H1 (cell line): ENCODE data around the gene CENPB. TPM values are rescaled to one million over a fixed set of nuclear protein-coding genes. Genes with fewer than 3 reads are reported as not detected.

ENCODE experiments used
- CTCF ChIA-PET: fragments of 300-600 bp; sonication (Branson Sonifier 250); formaldehyde crosslinking; loops from one replicate; lab custom pipeline; 2021; ENCODE audit not compliant: partially characterized antibody; lab: Charles Lee
- POLR2A ChIA-PET: fragments of 300-600 bp; sonication (Branson Sonifier 250); formaldehyde crosslinking; loops from one replicate; lab custom pipeline; 2021; ENCODE audit warnings: inconsistent platforms; ENCODE audit not compliant: partially characterized antibody; lab: Charles Lee
- DNase-seq, 2 experiments: peaks; one replicate each; pipeline versions ENCODE4 v3.0.0 to v3.0.0-alpha.2; 2010 to 2022; ENCODE audit warnings: low spot score in 2 of 2, low read depth in 1 of 2, mixed read lengths in 1 of 2
- FAIRE-seq: peaks from 2 replicates; lab custom pipeline; 2011; peaks lifted over from hg19 to GRCh38; lab: Jason Lieb, UNC
- H2AFZ ChIP-seq: 2 replicates; pipeline ENCODE4 v1.8.1; 2012; ENCODE audit warnings: low read length, inconsistent platforms
- H2AK5ac ChIP-seq: 2 replicates; pipeline ENCODE4 v1.6.1; 2013; ENCODE audit warnings: low read depth, low read length
- H2BK120ac ChIP-seq: replicated peaks from 2 replicates; pipeline ENCODE3; 2013; ENCODE audit warnings: low read depth, low read length, inconsistent platforms
- H2BK12ac ChIP-seq: 2 replicates; pipeline ENCODE4 v1.6.1; 2013; ENCODE audit warnings: low read depth, low read length
- H2BK15ac ChIP-seq: 2 replicates; pipeline ENCODE4 v1.6.1; 2013; ENCODE audit warnings: low read length
- H2BK20ac ChIP-seq: 2 replicates; pipeline ENCODE4 v1.6.1; 2013; ENCODE audit warnings: low read length
- H2BK5ac ChIP-seq: 2 replicates; pipeline ENCODE4 v1.6.1; 2013; ENCODE audit warnings: low read depth, low read length
- H3K14ac ChIP-seq: 2 replicates; pipeline ENCODE4 v1.6.1; 2013; ENCODE audit warnings: inconsistent platforms; ENCODE audit not compliant: insufficient read length
- H3K18ac ChIP-seq: 2 replicates; pipeline ENCODE4 v1.6.1; 2013; ENCODE audit warnings: low read length; ENCODE audit errors: extremely low read depth
- H3K23ac ChIP-seq: 2 replicates; pipeline ENCODE4 v1.6.1; 2013; ENCODE audit warnings: inconsistent platforms; ENCODE audit not compliant: insufficient read length
- H3K23me2 ChIP-seq: 2 replicates; pipeline ENCODE4 v1.6.1; 2013; ENCODE audit warnings: low read depth, low read length
- H3K27ac ChIP-seq: 2 replicates; pipeline ENCODE4 v1.6.1; 2011; ENCODE audit warnings: low read depth, low read length, inconsistent platforms
- H3K27me3 ChIP-seq, 4 experiments: replicated peaks in 1 of 4; 1 replicate in 1 of 4; 2 replicates in 3 of 4; pipeline versions ENCODE4 v1.6.1 to v1.8.1; 2011 to 2013; ENCODE audit warnings: low read length in 3 of 4, mild to moderate bottlenecking in 3 of 4, inconsistent platforms in 2 of 4, mixed read lengths in 2 of 4, moderate library complexity in 1 of 4; ENCODE audit not compliant: control insufficient read depth in 3 of 4, insufficient read depth in 3 of 4; ENCODE audit errors: extremely low read depth in 1 of 4
- H3K36me3 ChIP-seq, 4 experiments: 2 replicates each; pipeline versions ENCODE4 v1.6.1 to v1.8.1; 2011 to 2013; ENCODE audit warnings: mild to moderate bottlenecking in 4 of 4, low read length in 3 of 4, moderate library complexity in 2 of 4, control low read depth in 1 of 4, inconsistent platforms in 1 of 4; ENCODE audit not compliant: insufficient read depth in 4 of 4, control insufficient read depth in 2 of 4
- H3K4ac ChIP-seq: replicated peaks from 2 replicates; pipeline ENCODE3; 2013; ENCODE audit warnings: low read length, low read depth, mixed read lengths, inconsistent platforms; ENCODE audit not compliant: insufficient read length
- H3K4me1 ChIP-seq, 4 experiments: replicated peaks in 1 of 4; 1 replicate in 1 of 4; 2 replicates in 3 of 4; pipeline versions ENCODE4 v1.6.1 to v1.8.1; 2011 to 2013; ENCODE audit warnings: low read length in 3 of 4, inconsistent platforms in 2 of 4, mixed read lengths in 1 of 4; ENCODE audit not compliant: insufficient read depth in 4 of 4, control insufficient read depth in 3 of 4
- H3K4me2 ChIP-seq, 2 experiments: 2 replicates each; pipeline versions ENCODE4 v1.6.1 to v1.8.1; 2011 to 2013; ENCODE audit warnings: low read depth in 2 of 2, low read length in 2 of 2, control low read depth in 1 of 2, inconsistent platforms in 1 of 2, mild to moderate bottlenecking in 1 of 2; ENCODE audit not compliant: insufficient read depth in 1 of 2
- H3K4me3 ChIP-seq, 4 experiments: fragments of 200-600, 300-600 bp in 1 of 4; sonication (generic), shearing (Covaris generic), sonication (Bioruptor Twin) in 1 of 4; 2 replicates each; pipeline versions ENCODE4 v1.5.1 to v1.8.1; 2011 to 2016; ENCODE audit warnings: low read length in 4 of 4, low read depth in 3 of 4, control low read depth in 2 of 4, inconsistent platforms in 2 of 4, mild to moderate bottlenecking in 2 of 4, mixed read lengths in 1 of 4, moderate library complexity in 1 of 4; ENCODE audit not compliant: insufficient read depth in 2 of 4; ENCODE audit errors: extremely low read depth in 1 of 4
- H3K56ac ChIP-seq: replicated peaks from 2 replicates; pipeline ENCODE3; 2013; ENCODE audit warnings: low read depth, mild to moderate bottlenecking, mixed read lengths, low read length, inconsistent platforms; ENCODE audit not compliant: insufficient read length
- H3K79me1 ChIP-seq: 2 replicates; pipeline ENCODE4 v1.6.1; 2013; ENCODE audit warnings: low read depth, low read length, control low read depth
- H3K79me2 ChIP-seq, 2 experiments: 2 replicates each; pipeline versions ENCODE4 v1.6.1 to v1.8.1; 2012 to 2013; ENCODE audit warnings: low read length in 2 of 2, mild to moderate bottlenecking in 2 of 2, inconsistent platforms in 1 of 2; ENCODE audit not compliant: insufficient read depth in 2 of 2, control insufficient read depth in 1 of 2
- H3K9ac ChIP-seq, 4 experiments: replicated peaks in 1 of 4; 1 replicate in 1 of 4; 2 replicates in 3 of 4; pipeline versions ENCODE4 v1.6.1 to v1.8.1; 2011 to 2013; ENCODE audit warnings: low read depth in 3 of 4, low read length in 3 of 4, control low read depth in 2 of 4, mild to moderate bottlenecking in 2 of 4, moderate library complexity in 2 of 4, inconsistent platforms in 1 of 4; ENCODE audit errors: extremely low read depth in 1 of 4
- H3K9me3 ChIP-seq, 2 experiments: 2 replicates each; pipeline versions ENCODE4 v1.6.1 to v1.8.1; 2012 to 2013; ENCODE audit warnings: mild to moderate bottlenecking in 2 of 2, moderate library complexity in 2 of 2, control low read depth in 1 of 2, inconsistent platforms in 1 of 2, low read depth in 1 of 2, low read length in 1 of 2, mixed read lengths in 1 of 2; ENCODE audit not compliant: insufficient read depth in 2 of 2
- H4K20me1 ChIP-seq, 2 experiments: replicated peaks in 1 of 2; 2 replicates each; pipeline versions ENCODE3 to v1.8.1; 2011 to 2013; ENCODE audit warnings: inconsistent platforms in 2 of 2, low read length in 2 of 2, mild to moderate bottlenecking in 1 of 2; ENCODE audit not compliant: insufficient read depth in 2 of 2, control insufficient read depth in 1 of 2
- H4K5ac ChIP-seq: 2 replicates; pipeline ENCODE4 v1.6.1; 2013; ENCODE audit warnings: low read length, low read depth, mixed read lengths, inconsistent platforms; ENCODE audit not compliant: insufficient read length
- H4K8ac ChIP-seq: 2 replicates; pipeline ENCODE4 v1.8.0; 2013; ENCODE audit warnings: mild to moderate bottlenecking, moderate library complexity, low read length, inconsistent platforms; ENCODE audit not compliant: insufficient read depth; ENCODE audit errors: extremely low read depth
- H4K91ac ChIP-seq: replicated peaks from 2 replicates; pipeline ENCODE3; 2013; ENCODE audit warnings: low read length, mixed read lengths, inconsistent platforms; ENCODE audit not compliant: insufficient read length
- BACH1 ChIP-seq: IDR thresholded peaks from 2 replicates; pipeline ENCODE4 v1.6.1; 2012; ENCODE audit warnings: low read length, improper control_type of control experiment
- CREB1 ChIP-seq: IDR thresholded peaks from 2 replicates; pipeline ENCODE4 v1.6.1; 2012; ENCODE audit warnings: inconsistent platforms
- EZH2 ChIP-seq: fragments of 200-600 bp; sonication (generic); IDR thresholded peaks from 2 replicates; pipeline ENCODE4 v1.7.1; 2012; ENCODE audit warnings: low read depth, mild to moderate bottlenecking, moderate library complexity, low read length, inconsistent platforms; ENCODE audit not compliant: severe bottlenecking
- POLR2A ChIP-seq, 2 experiments: IDR thresholded peaks; 1 replicate in 1 of 2; 2 replicates in 1 of 2; pipeline ENCODE4 v1.6.1; 2011; ENCODE audit warnings: low read depth in 2 of 2, low read length in 2 of 2, mild to moderate bottlenecking in 2 of 2; ENCODE audit errors: control extremely low read depth in 1 of 2
- SRF ChIP-seq: IDR thresholded peaks from 2 replicates; pipeline ENCODE4 v1.6.1; 2011; ENCODE audit warnings: mild to moderate bottlenecking, low read depth, low read length, moderate library complexity
- WGBS, 2 experiments: shearing (Covaris generic) in 1 of 2; methylation state at CpG; one replicate each; pipeline versions ENCODE4 v1.1.6 to v1.1.7; 2013 to 2015; ENCODE audit warnings: low lambda C conversion rate in 2 of 2, mixed read lengths in 2 of 2, inconsistent platforms in 1 of 2, low coverage in 1 of 2, missing lambda C conversion rate in 1 of 2; ENCODE audit not compliant: insufficient replicate concordance in 2 of 2, insufficient coverage in 1 of 2, insufficient read length in 1 of 2; ENCODE audit errors: extremely low coverage in 1 of 2, missing lambda C conversion rate in 1 of 2; 5-methylcytosine and 5-hydroxymethylcytosine counted together
- polyA plus RNA-seq, 7 experiments: library from polyadenylated mRNA; depleted of rRNA in 3 of 7; stranded (reverse) in 5 of 7; unstranded in 2 of 7; fragments of >200 nt in 5 of 7; fragments of 200-250 nt in 2 of 7; gene quantifications; 1 replicate in 5 of 7; 2 replicates in 1 of 7; 4 replicates in 1 of 7; pipeline versions ENCODE4 v1.2.1 to v1.2.3, GENCODE V29; 2011 to 2013; ENCODE audit warnings: missing spikeins in 2 of 7, mixed read lengths in 2 of 7
- total RNA-seq: library from RNA; stranded (reverse); fragmentation: NEBNext Ultra II Directional; extraction: Animal tissue kit (Norgen Biotek cat#: 25700); gene quantifications from 2 replicates; pipeline ENCODE4 v1.2.1, GENCODE V29; 2021

The CENPB gene
- total and polyA plus RNA-seq, 2 of the 8 experiments (the other 6 are each of a cell fraction or from before 2014, with no cell fraction given) = 17.7 to 51.6 TPM

GRCh38 chr20:3826420-3826819 lies 39.9 kb upstream of the CENPB start:
- no peak overlapping the region for H3K27ac ChIP-seq
- H3K9ac ChIP-seq = no peak overlapping the region
- no peaks in the 10 kb centered on the region for H3K79me2 ChIP-seq
- H3K18ac ChIP-seq = no peak overlapping the region
- H2BK120ac ChIP-seq = no peak overlapping the region
- H4K20me1 ChIP-seq = no peaks in the 10 kb centered on the region
- no peak overlapping the region for H2BK5ac ChIP-seq
- H3K23me2 ChIP-seq = no peaks in the 10 kb centered on the region
- H4K8ac ChIP-seq = no peak overlapping the region
- H3K27me3 ChIP-seq = no peaks in the 10 kb centered on the region
- no peak overlapping the region for H2BK12ac ChIP-seq
- no peaks in the 10 kb centered on the region for H3K36me3 ChIP-seq
- ChIA-PET CTCF (interaction anchor here (0.5 to 4.7 kb wide), 7 partner anchors 8 to 84 kb away, joined by 3 to 35 read pairs (median 4); no protein-coding TSS in a partner anchor), POLR2A (interaction anchor here (0.8 to 2.8 kb wide), 3 partner anchors 16 to 45 kb away, joined by 3 to 10 read pairs (median 5); no protein-coding TSS in a partner anchor)
- no peak overlapping the region for H3K23ac ChIP-seq
- whole genome bisulfite sequencing, 2 experiments = 85% methylated on average over 4 of the region's 4 CpGs; no CpG with 5 or more reads in 1 of the 2 experiments
- no peak overlapping the region for H4K91ac ChIP-seq
- no peaks in the 10 kb centered on the region for H3K79me1 ChIP-seq
- no peak overlapping the region for H4K5ac ChIP-seq
- no peak overlapping the region for H2BK20ac ChIP-seq
- TF ChIP-seq SRF = no peak
- TF ChIP-seq POLR2A (IDR thresholded peaks at IDR 0.05; ENCODE audit: control extremely low read depth in 1 of 2, low read depth in 2 of 2, low read length in 2 of 2) = no peak
- no peak for TF ChIP-seq CREB1
- TF ChIP-seq EZH2 = no peak
- TF ChIP-seq BACH1 = no peak
- no peak overlapping the region for H2AK5ac ChIP-seq
- no peak overlapping the region for H3K56ac ChIP-seq
- no peak overlapping the region for H2AFZ ChIP-seq
- H3K4me2 ChIP-seq = no peak overlapping the region
- DNase-seq = no peak
- H3K14ac ChIP-seq = no peak overlapping the region
- peaks cover 0 to 2% (median under 1%) of the 10 kb centered on the region in 4 experiments; a peak in 1 of 7 replicates for H3K4me1 ChIP-seq
- no peak overlapping the region for H3K4me3 ChIP-seq
- no peak overlapping the region for H3K4ac ChIP-seq
- H3K9me3 ChIP-seq = no peaks in the 10 kb centered on the region
- H2BK15ac ChIP-seq = no peak overlapping the region
- no peak for FAIRE-seq
